ENCODE data around the gene CELSR1. TPM values are rescaled to one million over a fixed set of nuclear protein-coding genes. Genes with fewer than 3 reads are reported as not detected.

The CELSR1 gene
- total RNA-seq, 4 donors from 2014 or later, result 31.7 to 72.7 (median 54.1) TPM

DNA sequence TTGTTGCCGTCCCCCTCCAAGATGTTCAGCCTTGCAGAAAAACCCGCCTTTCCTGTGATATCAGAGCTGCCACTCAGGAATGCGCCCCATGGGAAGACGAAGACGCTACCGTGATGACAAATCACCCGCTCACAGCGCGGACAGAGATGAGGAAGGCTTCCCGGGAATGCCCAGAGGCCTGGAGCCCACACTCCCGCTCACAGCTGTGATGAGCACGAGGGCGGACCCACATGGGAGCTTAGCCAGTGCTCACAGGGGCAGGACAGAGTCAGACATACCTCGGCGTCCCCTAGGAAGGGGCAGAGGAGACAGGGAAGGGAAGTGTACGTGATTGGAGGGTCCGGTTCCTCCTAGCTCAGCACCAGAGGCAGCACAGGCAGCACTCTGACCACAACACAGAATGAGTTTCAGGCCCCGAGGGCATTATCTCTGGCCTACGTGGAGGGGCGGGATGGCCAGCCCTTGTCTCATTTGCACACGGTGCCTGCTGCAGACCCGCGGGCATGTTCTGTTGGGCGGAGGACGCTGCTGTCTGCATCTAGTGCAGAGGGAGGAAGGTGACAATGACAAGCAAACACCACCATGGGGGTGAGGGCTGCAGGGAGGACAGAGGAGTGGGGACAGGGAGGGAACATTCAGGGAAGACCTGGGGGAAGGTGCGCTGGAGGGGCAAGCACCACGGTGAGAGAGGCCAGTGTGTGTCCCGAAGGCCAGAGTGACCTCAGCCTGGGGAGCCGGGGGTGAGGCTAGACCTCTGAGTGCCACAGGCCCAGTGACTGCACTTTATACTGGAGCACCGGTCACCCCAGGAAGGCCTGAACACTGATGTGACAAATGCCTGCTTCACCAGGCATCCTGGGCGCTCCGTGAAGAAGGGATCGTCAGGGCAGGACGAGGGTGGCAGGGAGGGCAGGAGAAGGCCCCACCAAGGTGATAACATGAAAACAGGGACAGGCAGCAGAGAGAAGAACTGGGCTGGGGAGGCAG is 79.6 kb downstream of the CELSR1 start:
- H3K4me3 ChIP-seq (ENCODE audit: low read depth, poor library complexity, severe bottlenecking), result no peak overlapping the region
- no peak for DNase-seq (ENCODE audit: low spot score in 2 of 2)
- WGBS, 2 donors, result 66 to 78% methylated on average over 34 of the region's 34 CpGs
- intact Hi-C loops (cut with DNase I; ENCODE audit: low total_unique reads), result no loop called here
- no peak for TF ChIP-seq POLR2A (IDR thresholded peaks at IDR 0.05)
- TF ChIP-seq, protein P1, sequence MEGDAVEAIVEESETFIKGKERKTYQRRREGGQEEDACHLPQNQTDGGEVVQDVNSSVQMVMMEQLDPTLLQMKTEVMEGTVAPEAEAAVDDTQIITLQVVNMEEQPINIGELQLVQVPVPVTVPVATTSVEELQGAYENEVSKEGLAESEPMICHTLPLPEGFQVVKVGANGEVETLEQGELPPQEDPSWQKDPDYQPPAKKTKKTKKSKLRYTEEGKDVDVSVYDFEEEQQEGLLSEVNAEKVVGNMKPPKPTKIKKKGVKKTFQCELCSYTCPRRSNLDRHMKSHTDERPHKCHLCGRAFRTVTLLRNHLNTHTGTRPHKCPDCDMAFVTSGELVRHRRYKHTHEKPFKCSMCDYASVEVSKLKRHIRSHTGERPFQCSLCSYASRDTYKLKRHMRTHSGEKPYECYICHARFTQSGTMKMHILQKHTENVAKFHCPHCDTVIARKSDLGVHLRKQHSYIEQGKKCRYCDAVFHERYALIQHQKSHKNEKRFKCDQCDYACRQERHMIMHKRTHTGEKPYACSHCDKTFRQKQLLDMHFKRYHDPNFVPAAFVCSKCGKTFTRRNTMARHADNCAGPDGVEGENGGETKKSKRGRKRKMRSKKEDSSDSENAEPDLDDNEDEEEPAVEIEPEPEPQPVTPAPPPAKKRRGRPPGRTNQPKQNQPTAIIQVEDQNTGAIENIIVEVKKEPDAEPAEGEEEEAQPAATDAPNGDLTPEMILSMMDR (IDR thresholded peaks at IDR 0.05), result no peak

DNA sequence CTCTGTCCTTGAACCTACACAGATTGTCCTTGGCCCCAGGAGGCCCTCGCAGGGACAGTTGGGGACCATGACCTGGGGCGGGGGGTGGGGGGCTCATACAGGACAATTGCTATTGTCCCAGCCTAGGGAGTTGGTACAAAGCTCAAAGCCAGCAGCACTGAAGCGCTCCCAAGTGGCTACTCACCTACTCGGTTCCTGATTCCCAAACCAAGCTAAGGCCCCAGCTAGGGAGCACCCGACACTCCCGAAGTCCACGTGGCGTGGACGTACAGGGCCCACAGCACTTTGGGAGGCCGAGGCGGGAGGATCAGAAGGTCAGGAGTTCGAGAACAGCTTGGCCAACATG is 80.6 kb downstream of the CELSR1 start:
- DNase-seq (ENCODE audit: low spot score in 2 of 2), result no peak
- no peak for TF ChIP-seq POLR2A (IDR thresholded peaks at IDR 0.05)
- TF ChIP-seq, protein P1 (IDR thresholded peaks at IDR 0.05), result no peak
- H3K4me3 ChIP-seq (ENCODE audit: low read depth, poor library complexity, severe bottlenecking), result no peak overlapping the region
- WGBS, 2 donors, result 92 to 95% methylated on average over 12 of the region's 12 CpGs
- intact Hi-C loops (cut with DNase I; ENCODE audit: low total_unique reads), result no loop called here

DNA sequence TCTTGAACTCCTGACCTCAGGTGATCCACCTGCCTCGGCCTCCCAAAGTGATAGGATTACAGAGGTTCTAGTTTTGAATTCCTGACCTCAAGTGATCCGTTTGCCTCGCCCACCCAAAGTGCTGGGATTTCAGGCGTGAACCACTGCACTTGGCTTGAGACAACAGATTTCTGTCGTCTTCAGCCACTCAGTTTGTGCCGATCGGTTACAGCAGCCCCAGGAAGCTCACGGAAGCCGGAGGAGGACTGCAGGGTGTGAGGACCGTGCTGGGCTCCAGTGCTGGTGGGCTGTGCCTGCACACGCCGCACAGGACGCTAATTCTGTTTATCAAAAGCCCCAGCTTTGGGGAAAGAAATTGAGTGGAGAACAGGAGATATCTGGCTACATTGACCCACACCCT is 82.0 kb downstream of the CELSR1 start:
- no peak for DNase-seq (ENCODE audit: low spot score in 2 of 2)
- H3K4me3 ChIP-seq (ENCODE audit: low read depth, poor library complexity, severe bottlenecking), result no peak overlapping the region
- intact Hi-C loops (cut with DNase I; ENCODE audit: low total_unique reads), result no loop called here
- no peak for TF ChIP-seq POLR2A (IDR thresholded peaks at IDR 0.05)
- TF ChIP-seq, protein P1 (IDR thresholded peaks at IDR 0.05), result no peak
- 83 to 91% methylated on average over 10 to 13 of the region's 13 CpGs for WGBS, 2 donors

- no peak for DNase-seq (ENCODE audit: low spot score in 2 of 2)
- 75 to 76% methylated on average over 33 of the region's 33 CpGs for WGBS, 2 donors
- no peak for TF ChIP-seq POLR2A (IDR thresholded peaks at IDR 0.05)
- TF ChIP-seq, protein P1 (IDR thresholded peaks at IDR 0.05), result no peak
- no peak overlapping the region for H3K4me3 ChIP-seq (ENCODE audit: low read depth, poor library complexity, severe bottlenecking)
- intact Hi-C loops (cut with DNase I; ENCODE audit: low total_unique reads), result no loop called here
These were observed 82.7 kb downstream of the CELSR1 start for GRCh38 chr22:46454504-46455269.

GRCh38 chr22:46453829-46454503 is 83.5 kb downstream of the CELSR1 start:
- WGBS, 2 donors, result 70 to 82% methylated on average over 21 of the region's 24 CpGs
- intact Hi-C loops (cut with DNase I; ENCODE audit: low total_unique reads), result no loop called here
- DNase-seq (ENCODE audit: low spot score in 2 of 2), result no peak
- TF ChIP-seq POLR2A (IDR thresholded peaks at IDR 0.05), result no peak
- TF ChIP-seq, protein P1 (IDR thresholded peaks at IDR 0.05), result no peak
- H3K4me3 ChIP-seq (ENCODE audit: low read depth, poor library complexity, severe bottlenecking), result no peak overlapping the region

Data from lower leg skin (tissue), 4 donors.